WTC11 (cell line): Measurements from ENCODE around the gene RWDD1. TPM values are rescaled to one million over a fixed set of nuclear protein-coding genes. Genes with fewer than 3 reads are reported as not detected.

ENCODE experiments used
- ATAC-seq: fragments of 200-7000 bp; cut with Tn5 transposase; 2 replicates; pipeline ENCODE4 v1.10.0; 2021; ENCODE audit warnings: mild to moderate bottlenecking, moderate library complexity
- CTCF ChIA-PET: fragments of 300-600 bp; sonication (Branson Sonifier 250); formaldehyde crosslinking; loops from one replicate; lab custom pipeline; 2021; ENCODE audit warnings: antibody characterized with exemption; lab: Charles Lee
- POLR2A ChIA-PET: fragments of 350-600 bp; sonication (Branson Sonifier 250); formaldehyde crosslinking; loops from one replicate; lab custom pipeline; 2021; ENCODE audit warnings: antibody characterized with exemption; lab: Charles Lee
- DNase-seq: peaks from one replicate; pipeline ENCODE4 v3.0.0; 2021; ENCODE audit warnings: low spot score
- H3K27ac Mint-ChIP-seq: 2 replicates; pipeline ENCODE4 v1.8.0; 2021; ENCODE audit warnings: mixed read lengths
- H3K27me3 Mint-ChIP-seq: 2 replicates; pipeline ENCODE4 v1.8.0; 2021; ENCODE audit warnings: low read depth, mild to moderate bottlenecking, moderate library complexity, mixed read lengths
- H3K36me3 Mint-ChIP-seq: 2 replicates; pipeline ENCODE4 v1.8.0; 2021; ENCODE audit warnings: mixed read lengths
- H3K4me1 Mint-ChIP-seq: 2 replicates; pipeline ENCODE4 v1.8.0; 2022; ENCODE audit warnings: mixed read lengths
- H3K4me3 Mint-ChIP-seq: 2 replicates; pipeline ENCODE4 v1.8.0; 2021; ENCODE audit warnings: mild to moderate bottlenecking, moderate library complexity, mixed read lengths
- H3K9me3 Mint-ChIP-seq: 2 replicates; pipeline ENCODE4 v1.8.0; 2021; ENCODE audit warnings: mixed read lengths
- ATF1 ChIP-seq: sonication (generic); formaldehyde crosslinking; IDR thresholded peaks from 2 replicates; pipeline ENCODE4 v1.8.1; 2023; ENCODE audit warnings: mild to moderate bottlenecking, moderate library complexity, missing genetic modification reagents
- HMGA2 ChIP-seq: fragments of 250-450 bp; sonication (Bioruptor Pico); IDR thresholded peaks from 2 replicates; pipeline ENCODE4 v1.4.0; 2021; ENCODE audit warnings: mild to moderate bottlenecking, moderate library complexity
- MXD4 ChIP-seq: fragments of 250-450 bp; sonication (Bioruptor Pico); IDR thresholded peaks from 2 replicates; pipeline ENCODE4 v1.8.0; 2021; ENCODE audit warnings: mild to moderate bottlenecking, moderate library complexity, borderline replicate concordance
- PRRX2 ChIP-seq: fragments of 250-450 bp; sonication (Bioruptor Pico); IDR thresholded peaks from 2 replicates; pipeline ENCODE4 v1.8.0; 2021; ENCODE audit warnings: mild to moderate bottlenecking
- SMAD3 ChIP-seq: sonication (generic); formaldehyde crosslinking; IDR thresholded peaks from 2 replicates; pipeline ENCODE4 v1.8.0; 2022; ENCODE audit warnings: missing genetic modification reagents, mild to moderate bottlenecking, borderline replicate concordance
- ZNF219 ChIP-seq: sonication (generic); formaldehyde crosslinking; IDR thresholded peaks from 2 replicates; pipeline ENCODE4 v1.8.0; 2023; ENCODE audit warnings: missing genetic modification reagents, mild to moderate bottlenecking, borderline replicate concordance
- ZNF416 ChIP-seq: fragments of 250-450 bp; sonication (Bioruptor Pico); IDR thresholded peaks from 2 replicates; pipeline ENCODE4 v1.9.0; 2021; ENCODE audit warnings: mild to moderate bottlenecking, inconsistent platforms
- ZNF671 ChIP-seq: fragments of 250-450 bp; sonication (Bioruptor Pico); IDR thresholded peaks from 2 replicates; pipeline ENCODE4 v1.8.0; 2021; ENCODE audit warnings: mild to moderate bottlenecking
- total RNA-seq: library from RNA; stranded (reverse); gene quantifications from 3 replicates; pipeline ENCODE4 v1.2.3, GENCODE V29; 2021
- TF ChIP-seq, protein P1 (sequence below): sonication (generic); formaldehyde crosslinking; IDR thresholded peaks from 2 replicates; pipeline ENCODE4 v1.8.0; 2022; ENCODE audit warnings: missing genetic modification reagents
- TF ChIP-seq, protein P2 (sequence below): fragments of 250-450 bp; sonication (Bioruptor Pico); conservative IDR thresholded peaks from 2 replicates; pipeline ENCODE4 v1.9.0; 2021; ENCODE audit warnings: mild to moderate bottlenecking
- TF ChIP-seq, protein P3 (sequence below): fragments of 250-450 bp; sonication (Bioruptor Pico); IDR thresholded peaks from 2 replicates; pipeline ENCODE4 v2.1.2; 2022; ENCODE audit warnings: mild to moderate bottlenecking, moderate library complexity
- TF ChIP-seq, protein P4 (sequence below): fragments of 250-450 bp; sonication (Bioruptor Pico); IDR thresholded peaks from 2 replicates; pipeline ENCODE4 v1.9.0; 2021; ENCODE audit warnings: mild to moderate bottlenecking, borderline replicate concordance
- TF ChIP-seq, protein P5 (sequence below): sonication (generic); formaldehyde crosslinking; IDR thresholded peaks from 2 replicates; pipeline ENCODE4 v1.8.0; 2022; ENCODE audit warnings: mild to moderate bottlenecking, missing genetic modification reagents
- TF ChIP-seq, protein P6 (sequence below): sonication (generic); formaldehyde crosslinking; IDR thresholded peaks from 2 replicates; pipeline ENCODE4 v1.8.1; 2023; ENCODE audit warnings: mild to moderate bottlenecking, moderate library complexity, missing genetic modification reagents
- TF ChIP-seq, protein P7 (sequence below): sonication (generic); formaldehyde crosslinking; IDR thresholded peaks from 2 replicates; pipeline ENCODE4 v1.8.0; 2022; ENCODE audit warnings: mild to moderate bottlenecking, missing genetic modification reagents
- TF ChIP-seq, protein P8 (sequence below): sonication (generic); formaldehyde crosslinking; IDR thresholded peaks from 2 replicates; pipeline ENCODE4 v1.8.1; 2023; ENCODE audit warnings: mild to moderate bottlenecking, missing genetic modification reagents, borderline replicate concordance

The RWDD1 gene
- total RNA-seq, 1 experiment from 2014 or later, result 33.8 TPM

DNA sequence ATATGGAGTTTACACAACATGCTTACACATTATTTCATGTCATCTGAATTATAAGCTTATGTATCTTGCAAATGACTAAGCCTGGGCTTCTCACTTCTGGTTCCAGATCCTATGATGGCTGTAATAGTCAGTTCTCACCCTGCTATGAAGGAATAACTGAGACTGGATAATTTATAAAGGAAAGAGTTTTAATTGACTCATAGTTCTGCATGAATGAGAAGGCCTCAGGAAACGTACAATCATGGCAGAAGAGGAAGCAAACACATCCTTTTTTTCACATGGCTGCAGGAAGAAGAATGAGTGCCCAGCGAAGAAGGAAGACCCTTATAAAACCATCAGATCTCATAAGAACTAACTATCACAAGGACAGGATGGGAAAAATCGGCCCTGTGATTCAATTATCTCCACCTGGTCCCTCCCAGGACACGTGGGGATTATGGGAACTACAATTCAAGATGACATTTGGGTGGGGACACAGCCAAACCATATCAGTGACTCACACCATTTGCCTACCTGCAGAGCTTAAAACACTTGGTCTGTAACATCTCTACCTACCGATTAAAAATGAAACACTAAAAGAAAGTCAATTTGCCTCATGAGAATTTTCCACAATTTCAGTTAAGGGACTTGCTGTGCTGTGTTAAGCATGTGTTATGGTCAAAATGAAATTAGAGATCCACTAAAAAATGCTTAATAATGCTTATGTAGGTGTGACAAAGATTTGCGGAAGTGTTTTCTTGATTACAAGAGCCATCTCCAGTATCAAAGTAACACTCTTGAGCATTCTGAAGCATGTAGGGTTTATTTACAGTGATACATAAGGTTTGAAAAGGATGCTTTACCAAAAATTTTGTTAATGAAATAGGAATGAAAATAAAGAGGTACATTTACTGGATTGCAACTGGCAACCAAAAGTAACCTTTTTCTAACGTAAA, 2.2 kb upstream of the RWDD1 start:
- CTCF ChIA-PET, result interaction anchor here (1.1 kb wide), 1 partner anchor 282 kb away, joined by 3 read pairs; no protein-coding TSS in a partner anchor
- ATAC-seq, result no peak
- H3K9me3 Mint-ChIP-seq, result no peaks in the 10 kb centered on the region
- TF ChIP-seq HMGA2 (CRISPR knock-in tag) (no peak), MXD4 (CRISPR knock-in tag) (no peak), ZNF671 (CRISPR knock-in tag) (no peak), ZNF219 (CRISPR knock-in tag) (no peak), ZNF416 (CRISPR knock-in tag) (no peak), PRRX2 (CRISPR knock-in tag) (no peak), ATF1 (CRISPR knock-in tag) (no peak), SMAD3 (CRISPR knock-in tag) (no peak)
- TF ChIP-seq, protein P1, sequence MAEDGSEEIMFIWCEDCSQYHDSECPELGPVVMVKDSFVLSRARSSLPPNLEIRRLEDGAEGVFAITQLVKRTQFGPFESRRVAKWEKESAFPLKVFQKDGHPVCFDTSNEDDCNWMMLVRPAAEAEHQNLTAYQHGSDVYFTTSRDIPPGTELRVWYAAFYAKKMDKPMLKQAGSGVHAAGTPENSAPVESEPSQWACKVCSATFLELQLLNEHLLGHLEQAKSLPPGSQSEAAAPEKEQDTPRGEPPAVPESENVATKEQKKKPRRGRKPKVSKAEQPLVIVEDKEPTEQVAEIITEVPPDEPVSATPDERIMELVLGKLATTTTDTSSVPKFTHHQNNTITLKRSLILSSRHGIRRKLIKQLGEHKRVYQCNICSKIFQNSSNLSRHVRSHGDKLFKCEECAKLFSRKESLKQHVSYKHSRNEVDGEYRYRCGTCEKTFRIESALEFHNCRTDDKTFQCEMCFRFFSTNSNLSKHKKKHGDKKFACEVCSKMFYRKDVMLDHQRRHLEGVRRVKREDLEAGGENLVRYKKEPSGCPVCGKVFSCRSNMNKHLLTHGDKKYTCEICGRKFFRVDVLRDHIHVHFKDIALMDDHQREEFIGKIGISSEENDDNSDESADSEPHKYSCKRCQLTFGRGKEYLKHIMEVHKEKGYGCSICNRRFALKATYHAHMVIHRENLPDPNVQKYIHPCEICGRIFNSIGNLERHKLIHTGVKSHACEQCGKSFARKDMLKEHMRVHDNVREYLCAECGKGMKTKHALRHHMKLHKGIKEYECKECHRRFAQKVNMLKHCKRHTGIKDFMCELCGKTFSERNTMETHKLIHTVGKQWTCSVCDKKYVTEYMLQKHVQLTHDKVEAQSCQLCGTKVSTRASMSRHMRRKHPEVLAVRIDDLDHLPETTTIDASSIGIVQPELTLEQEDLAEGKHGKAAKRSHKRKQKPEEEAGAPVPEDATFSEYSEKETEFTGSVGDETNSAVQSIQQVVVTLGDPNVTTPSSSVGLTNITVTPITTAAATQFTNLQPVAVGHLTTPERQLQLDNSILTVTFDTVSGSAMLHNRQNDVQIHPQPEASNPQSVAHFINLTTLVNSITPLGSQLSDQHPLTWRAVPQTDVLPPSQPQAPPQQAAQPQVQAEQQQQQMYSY (CRISPR knock-in tag), result no peak
- TF ChIP-seq, protein P2, sequence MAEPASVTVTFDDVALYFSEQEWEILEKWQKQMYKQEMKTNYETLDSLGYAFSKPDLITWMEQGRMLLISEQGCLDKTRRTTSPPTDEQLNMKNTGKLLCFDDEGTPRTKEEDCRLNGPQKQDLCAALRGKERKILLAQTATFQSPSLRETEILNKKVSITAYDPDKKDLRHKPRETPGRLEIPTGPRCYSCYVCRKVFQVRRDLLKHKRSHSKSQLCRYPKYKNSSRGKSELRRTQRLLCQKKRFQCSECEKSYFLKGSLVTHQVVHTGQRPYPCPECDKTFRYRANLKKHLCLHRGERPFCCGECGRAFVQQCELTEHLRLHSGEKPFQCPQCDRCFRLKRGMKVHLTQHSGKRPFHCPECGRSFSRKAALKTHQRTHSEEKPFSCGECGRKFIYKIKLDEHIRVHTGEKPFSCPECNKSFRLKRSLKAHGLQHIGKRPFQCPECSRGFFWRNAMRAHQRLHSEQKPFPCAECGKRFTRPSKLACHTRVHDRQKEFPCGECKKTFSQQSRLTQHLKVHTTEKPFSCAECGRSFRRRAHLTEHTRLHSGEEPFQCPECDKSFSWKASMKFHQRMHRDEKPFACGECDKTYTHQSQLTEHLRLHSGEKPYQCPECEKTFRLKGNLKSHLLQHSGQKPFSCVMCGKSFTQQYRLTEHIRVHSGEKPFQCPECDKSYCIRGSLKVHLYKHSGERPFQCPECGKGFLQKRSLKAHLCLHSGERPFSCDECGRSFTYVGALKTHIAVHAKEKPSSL (CRISPR knock-in tag), result no peak
- TF ChIP-seq, protein P3, sequence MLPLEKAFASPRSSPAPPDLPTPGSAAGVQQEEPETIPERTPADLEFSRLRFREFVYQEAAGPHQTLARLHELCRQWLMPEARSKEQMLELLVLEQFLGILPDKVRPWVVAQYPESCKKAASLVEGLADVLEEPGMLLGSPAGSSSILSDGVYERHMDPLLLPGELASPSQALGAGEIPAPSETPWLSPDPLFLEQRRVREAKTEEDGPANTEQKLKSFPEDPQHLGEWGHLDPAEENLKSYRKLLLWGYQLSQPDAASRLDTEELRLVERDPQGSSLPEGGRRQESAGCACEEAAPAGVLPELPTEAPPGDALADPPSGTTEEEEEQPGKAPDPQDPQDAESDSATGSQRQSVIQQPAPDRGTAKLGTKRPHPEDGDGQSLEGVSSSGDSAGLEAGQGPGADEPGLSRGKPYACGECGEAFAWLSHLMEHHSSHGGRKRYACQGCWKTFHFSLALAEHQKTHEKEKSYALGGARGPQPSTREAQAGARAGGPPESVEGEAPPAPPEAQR (CRISPR knock-in tag), result no peak
- TF ChIP-seq, protein P4, sequence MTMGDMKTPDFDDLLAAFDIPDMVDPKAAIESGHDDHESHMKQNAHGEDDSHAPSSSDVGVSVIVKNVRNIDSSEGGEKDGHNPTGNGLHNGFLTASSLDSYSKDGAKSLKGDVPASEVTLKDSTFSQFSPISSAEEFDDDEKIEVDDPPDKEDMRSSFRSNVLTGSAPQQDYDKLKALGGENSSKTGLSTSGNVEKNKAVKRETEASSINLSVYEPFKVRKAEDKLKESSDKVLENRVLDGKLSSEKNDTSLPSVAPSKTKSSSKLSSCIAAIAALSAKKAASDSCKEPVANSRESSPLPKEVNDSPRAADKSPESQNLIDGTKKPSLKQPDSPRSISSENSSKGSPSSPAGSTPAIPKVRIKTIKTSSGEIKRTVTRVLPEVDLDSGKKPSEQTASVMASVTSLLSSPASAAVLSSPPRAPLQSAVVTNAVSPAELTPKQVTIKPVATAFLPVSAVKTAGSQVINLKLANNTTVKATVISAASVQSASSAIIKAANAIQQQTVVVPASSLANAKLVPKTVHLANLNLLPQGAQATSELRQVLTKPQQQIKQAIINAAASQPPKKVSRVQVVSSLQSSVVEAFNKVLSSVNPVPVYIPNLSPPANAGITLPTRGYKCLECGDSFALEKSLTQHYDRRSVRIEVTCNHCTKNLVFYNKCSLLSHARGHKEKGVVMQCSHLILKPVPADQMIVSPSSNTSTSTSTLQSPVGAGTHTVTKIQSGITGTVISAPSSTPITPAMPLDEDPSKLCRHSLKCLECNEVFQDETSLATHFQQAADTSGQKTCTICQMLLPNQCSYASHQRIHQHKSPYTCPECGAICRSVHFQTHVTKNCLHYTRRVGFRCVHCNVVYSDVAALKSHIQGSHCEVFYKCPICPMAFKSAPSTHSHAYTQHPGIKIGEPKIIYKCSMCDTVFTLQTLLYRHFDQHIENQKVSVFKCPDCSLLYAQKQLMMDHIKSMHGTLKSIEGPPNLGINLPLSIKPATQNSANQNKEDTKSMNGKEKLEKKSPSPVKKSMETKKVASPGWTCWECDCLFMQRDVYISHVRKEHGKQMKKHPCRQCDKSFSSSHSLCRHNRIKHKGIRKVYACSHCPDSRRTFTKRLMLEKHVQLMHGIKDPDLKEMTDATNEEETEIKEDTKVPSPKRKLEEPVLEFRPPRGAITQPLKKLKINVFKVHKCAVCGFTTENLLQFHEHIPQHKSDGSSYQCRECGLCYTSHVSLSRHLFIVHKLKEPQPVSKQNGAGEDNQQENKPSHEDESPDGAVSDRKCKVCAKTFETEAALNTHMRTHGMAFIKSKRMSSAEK (CRISPR knock-in tag), result no peak
- TF ChIP-seq, protein P5, sequence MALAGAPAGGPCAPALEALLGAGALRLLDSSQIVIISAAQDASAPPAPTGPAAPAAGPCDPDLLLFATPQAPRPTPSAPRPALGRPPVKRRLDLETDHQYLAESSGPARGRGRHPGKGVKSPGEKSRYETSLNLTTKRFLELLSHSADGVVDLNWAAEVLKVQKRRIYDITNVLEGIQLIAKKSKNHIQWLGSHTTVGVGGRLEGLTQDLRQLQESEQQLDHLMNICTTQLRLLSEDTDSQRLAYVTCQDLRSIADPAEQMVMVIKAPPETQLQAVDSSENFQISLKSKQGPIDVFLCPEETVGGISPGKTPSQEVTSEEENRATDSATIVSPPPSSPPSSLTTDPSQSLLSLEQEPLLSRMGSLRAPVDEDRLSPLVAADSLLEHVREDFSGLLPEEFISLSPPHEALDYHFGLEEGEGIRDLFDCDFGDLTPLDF (CRISPR knock-in tag), result no peak
- TF ChIP-seq, protein P6, sequence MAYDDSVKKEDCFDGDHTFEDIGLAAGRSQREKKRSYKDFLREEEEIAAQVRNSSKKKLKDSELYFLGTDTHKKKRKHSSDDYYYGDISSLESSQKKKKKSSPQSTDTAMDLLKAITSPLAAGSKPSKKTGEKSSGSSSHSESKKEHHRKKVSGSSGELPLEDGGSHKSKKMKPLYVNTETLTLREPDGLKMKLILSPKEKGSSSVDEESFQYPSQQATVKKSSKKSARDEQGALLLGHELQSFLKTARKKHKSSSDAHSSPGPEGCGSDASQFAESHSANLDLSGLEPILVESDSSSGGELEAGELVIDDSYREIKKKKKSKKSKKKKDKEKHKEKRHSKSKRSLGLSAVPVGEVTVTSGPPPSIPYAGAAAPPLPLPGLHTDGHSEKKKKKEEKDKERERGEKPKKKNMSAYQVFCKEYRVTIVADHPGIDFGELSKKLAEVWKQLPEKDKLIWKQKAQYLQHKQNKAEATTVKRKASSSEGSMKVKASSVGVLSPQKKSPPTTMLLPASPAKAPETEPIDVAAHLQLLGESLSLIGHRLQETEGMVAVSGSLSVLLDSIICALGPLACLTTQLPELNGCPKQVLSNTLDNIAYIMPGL (CRISPR knock-in tag), result no peak
- TF ChIP-seq, protein P7, sequence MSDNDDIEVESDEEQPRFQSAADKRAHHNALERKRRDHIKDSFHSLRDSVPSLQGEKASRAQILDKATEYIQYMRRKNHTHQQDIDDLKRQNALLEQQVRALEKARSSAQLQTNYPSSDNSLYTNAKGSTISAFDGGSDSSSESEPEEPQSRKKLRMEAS (CRISPR knock-in tag), result no peak
- TF ChIP-seq, protein P8, sequence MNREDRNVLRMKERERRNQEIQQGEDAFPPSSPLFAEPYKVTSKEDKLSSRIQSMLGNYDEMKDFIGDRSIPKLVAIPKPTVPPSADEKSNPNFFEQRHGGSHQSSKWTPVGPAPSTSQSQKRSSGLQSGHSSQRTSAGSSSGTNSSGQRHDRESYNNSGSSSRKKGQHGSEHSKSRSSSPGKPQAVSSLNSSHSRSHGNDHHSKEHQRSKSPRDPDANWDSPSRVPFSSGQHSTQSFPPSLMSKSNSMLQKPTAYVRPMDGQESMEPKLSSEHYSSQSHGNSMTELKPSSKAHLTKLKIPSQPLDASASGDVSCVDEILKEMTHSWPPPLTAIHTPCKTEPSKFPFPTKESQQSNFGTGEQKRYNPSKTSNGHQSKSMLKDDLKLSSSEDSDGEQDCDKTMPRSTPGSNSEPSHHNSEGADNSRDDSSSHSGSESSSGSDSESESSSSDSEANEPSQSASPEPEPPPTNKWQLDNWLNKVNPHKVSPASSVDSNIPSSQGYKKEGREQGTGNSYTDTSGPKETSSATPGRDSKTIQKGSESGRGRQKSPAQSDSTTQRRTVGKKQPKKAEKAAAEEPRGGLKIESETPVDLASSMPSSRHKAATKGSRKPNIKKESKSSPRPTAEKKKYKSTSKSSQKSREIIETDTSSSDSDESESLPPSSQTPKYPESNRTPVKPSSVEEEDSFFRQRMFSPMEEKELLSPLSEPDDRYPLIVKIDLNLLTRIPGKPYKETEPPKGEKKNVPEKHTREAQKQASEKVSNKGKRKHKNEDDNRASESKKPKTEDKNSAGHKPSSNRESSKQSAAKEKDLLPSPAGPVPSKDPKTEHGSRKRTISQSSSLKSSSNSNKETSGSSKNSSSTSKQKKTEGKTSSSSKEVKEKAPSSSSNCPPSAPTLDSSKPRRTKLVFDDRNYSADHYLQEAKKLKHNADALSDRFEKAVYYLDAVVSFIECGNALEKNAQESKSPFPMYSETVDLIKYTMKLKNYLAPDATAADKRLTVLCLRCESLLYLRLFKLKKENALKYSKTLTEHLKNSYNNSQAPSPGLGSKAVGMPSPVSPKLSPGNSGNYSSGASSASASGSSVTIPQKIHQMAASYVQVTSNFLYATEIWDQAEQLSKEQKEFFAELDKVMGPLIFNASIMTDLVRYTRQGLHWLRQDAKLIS (CRISPR knock-in tag), result no peak

More for the DNA sequence above, 2.2 kb upstream of the RWDD1 start:
- H3K36me3 Mint-ChIP-seq, result no peaks in the 10 kb centered on the region; the same call in 1 of the 2 replicates
- H3K4me1 Mint-ChIP-seq, result peaks cover 14% of the 10 kb centered on the region
- no peak overlapping the region for H3K27ac Mint-ChIP-seq
- H3K27me3 Mint-ChIP-seq, result no peaks in the 10 kb centered on the region; the same call in 1 of the 2 replicates
- no peak for DNase-seq
- peak overlapping the region; percentile 98; the same call in 1 of the 2 replicates for H3K4me3 Mint-ChIP-seq
- POLR2A ChIA-PET, result no interaction called here
